ENCODE measurements around the gene VPS13A.

VPS13A gene

DNA sequence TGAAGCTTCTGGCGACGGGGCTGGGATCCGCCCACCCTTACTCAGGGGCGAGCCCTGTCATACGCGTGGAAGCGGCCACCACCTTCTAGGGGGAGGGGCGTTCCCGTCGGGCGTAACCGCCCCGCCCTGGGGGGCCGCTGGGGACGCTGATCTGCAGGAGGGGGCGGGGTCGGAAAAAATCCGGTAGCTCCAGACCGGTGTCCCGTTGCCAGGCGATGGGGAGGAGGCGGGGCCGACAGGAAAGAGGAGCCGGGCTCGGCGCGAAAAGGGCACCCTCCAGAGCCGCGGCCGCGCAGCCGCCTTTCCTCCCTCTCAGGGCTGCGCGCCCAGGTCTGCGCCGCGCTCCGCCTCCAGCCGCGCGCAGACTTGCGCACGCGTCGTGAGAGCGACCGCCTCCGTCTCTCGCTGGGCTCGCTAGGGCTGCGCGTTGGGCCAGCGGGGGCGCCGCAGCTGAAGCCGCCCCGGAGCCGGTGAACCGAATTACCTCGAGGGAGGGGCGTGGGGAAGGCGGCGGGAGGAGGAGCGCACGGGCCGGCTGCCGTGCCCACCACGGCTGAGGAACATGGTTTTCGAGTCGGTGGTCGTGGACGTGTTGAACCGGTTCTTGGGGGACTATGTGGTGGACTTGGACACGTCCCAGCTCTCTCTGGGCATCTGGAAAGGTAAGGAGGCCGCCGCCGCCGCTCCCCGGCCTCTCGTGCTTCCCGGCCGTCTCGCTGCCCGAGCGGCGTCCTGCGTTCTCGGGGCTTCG lies at the start of gene VPS13A:
TSS of gene VPS13A (plus strand) at position 392 of the 751 bp plus-strand sequence. CDS start at position 563, 171 bp downstream.
- DNase-seq (ENCODE audit: low spot score) (peak; percentile 91), FAIRE-seq (peak; percentile 51)

DNA sequence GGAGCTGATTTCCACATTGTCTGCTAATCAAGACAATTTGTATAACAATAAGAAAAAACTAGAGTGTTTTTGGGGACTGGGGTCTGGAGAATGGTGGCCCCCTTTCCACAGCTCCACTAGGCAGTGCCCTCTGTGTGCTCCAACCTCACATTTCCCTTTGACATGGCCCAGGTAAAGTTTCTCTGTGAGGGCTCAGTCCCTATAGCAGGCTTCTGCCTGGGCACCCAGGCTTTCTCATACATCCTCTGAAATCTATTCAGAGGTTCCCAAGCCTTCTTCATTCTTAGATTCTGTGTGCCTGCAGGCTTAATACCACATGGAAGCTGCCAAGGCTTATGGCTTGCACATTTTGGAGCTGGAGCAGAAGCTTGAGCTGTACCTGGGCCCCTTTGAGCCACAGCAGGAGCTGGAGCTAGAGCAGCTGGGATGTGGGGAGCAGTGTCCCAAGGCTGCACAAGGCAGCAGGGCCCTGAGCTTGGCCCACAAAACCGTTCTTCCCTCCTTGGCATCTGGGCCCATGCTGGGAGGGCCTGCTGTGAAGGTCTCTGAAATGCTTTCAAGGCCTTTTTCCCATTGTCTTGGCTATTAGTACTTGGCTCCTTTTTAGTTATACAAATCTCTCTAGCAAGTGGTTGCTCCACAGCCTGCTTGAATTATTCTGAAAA lies 49.1 kb upstream of the VPS13A start:
- DNase-seq (ENCODE audit: low spot score) (no peak), FAIRE-seq (no peak)

DNA sequence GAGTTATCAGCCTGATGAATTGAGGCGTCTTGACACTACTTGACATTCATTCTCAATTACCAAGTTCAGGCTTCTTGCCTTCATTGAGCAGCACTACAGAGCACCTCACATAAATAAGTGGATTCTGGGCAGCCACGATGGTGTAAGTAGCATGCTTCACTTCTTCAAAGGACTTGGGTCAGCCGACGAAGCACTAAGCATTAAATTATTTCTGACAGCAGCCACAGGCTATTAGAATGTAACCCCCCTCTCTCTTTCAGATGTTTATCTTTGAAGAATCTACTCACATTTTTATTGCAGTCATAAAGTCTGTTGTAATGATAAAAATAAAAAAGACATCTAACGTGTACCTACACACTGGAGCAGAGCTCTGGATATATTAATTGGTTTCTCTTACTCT lies 45.9 kb upstream of the VPS13A start:
- FAIRE-seq (no peak), DNase-seq (ENCODE audit: low spot score) (no peak)

DNA sequence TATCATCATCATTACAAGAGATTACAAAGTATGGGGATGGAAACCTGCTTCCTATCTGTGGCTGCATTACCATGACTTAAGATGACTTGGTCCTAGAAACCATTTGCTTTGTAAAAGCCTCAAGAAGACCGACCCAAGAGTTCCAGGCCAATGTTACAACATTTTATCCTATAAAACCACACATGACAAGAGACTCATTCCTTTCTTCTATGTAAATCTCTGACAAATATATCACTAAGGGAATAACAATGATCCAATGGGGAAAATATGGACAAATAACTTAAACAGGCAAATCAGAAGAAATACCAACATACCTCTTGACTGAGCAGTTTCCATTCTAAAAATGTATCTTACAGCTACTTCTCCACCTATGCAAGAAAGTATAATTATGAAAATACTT lies 44.3 kb upstream of the VPS13A start:
- FAIRE-seq, result no peak
- DNase-seq (ENCODE audit: low spot score), result no peak

DNA sequence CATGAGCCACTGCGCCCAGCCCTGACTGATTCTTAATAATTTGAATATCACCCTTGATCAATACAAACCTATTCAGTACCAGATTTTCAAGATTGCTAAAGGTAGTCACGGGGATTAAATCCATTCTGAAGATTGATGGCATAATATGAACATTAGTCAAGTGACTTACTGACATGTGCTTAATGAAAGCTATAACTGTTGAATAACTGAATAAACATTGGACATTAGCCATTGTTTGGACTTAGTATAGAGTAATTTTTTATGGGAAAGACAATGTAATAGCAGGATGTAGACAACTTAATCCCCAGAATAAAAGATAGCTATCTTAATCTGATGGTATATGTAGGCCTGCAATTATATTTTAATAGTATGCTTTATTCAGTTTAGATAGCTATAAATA lies 35.0 kb upstream of the VPS13A start:
- DNase-seq (ENCODE audit: low spot score), result no peak
- FAIRE-seq, result no peak

DNA sequence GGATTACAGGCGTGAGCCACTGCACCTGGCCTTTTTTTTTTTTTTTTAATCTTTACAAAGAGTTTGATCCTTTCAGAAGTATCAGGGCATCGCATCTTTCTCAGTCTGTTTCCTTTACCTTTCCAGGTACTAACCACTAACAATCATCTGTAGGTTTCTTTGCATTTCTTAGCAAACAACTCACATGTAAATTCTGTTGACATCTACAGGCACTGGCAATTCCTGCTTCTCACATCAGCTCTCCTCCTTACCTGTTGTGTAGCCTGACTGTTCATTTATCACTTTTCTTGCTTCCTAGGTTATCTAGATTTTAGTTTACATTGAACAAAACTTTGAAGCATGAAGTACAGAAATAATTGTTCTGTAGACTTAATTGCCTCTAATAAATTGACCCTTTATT lies 27.5 kb upstream of the VPS13A start:
- FAIRE-seq, result no peak
- DNase-seq (ENCODE audit: low spot score), result no peak

DNA sequence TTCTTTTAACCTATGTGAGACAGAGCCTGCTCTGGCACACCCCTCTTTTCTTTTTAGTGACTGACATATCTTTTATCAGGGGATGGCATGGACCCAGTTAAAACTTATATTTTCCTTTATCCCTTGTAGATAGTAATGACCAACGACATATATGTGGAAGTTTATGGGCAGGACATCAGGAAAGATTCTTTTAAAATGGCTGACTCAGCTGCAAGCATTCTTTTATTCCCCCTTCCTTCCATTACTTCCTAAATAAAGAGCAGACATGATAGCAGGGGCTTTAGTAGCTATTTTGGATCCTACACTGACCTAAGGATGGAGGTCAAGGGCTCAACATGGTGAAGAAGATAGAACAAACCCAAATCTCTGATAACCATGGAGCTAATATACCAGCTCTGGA lies 25.0 kb upstream of the VPS13A start:
- DNase-seq (ENCODE audit: low spot score) (no peak), FAIRE-seq (no peak)

DNA sequence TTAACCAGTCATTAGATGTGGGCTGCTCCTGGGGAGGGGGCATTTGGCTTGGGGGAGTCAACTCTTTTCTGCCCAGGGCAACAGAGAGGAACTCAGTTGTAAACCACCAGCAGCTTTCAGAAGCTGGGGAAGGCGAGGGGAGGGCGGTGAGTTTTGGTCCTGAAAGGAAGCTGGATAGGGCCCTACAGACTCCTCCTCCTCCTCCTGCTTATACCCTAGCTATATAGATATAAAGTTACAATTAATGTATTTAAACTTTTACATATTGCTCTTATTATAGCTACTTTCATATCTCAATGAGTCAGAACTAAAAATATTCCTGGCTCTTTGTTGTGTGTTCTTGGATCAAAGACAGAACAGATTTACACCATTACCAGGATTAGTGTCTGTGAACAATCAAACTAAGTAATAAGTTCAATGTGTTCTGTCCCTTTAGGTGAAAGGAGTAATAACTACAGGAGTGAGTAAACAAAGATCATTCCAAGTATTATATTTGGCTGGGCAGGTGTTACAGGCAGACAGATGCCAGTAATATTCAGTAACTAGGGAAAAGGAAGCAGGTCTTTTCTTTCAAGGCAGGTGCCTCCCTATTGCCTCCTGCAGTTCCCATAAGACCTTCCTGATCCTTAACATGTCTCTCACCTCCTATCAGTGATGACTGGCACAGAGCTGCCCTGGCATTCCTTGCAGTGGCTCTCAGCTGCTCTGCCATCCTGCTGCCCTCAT lies 20.5 kb upstream of the VPS13A start:
- DNase-seq (ENCODE audit: low spot score), result no peak
- FAIRE-seq, result no peak

DNA sequence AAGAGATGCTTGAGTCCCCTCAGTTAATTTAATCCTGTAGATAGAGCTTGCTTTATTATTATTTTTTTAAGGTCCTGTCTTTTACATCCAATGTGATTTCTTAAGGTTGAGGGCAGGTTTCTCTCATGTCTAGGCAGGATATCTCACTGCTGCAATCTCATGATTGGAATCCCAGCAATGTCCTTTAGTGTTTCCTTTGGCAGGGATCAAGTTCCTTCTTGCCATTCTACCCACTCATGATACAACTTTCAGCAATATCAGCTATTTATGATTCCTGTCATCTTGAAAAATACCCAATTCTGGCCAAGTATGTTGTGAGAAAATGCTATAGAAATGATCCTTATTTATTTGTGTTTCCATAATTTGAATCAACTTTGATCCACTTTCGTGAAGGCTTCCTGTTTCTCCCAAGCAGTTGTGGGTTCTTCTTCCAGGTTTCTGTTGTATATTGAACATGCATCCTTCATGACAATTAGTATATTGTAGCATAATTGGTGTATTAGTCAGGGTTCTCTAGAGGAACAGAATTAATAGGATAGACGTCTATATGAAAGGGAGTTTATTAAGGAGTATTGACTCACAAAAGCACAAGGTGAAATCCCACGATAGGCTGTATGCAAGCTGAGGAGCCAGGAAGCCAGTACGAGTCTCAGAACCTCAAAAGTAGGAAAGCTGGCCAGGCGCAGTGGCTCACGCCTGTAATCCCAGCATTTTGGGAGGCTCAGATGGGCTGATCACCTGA lies 18.4 kb upstream of the VPS13A start:
- FAIRE-seq (no peak), DNase-seq (ENCODE audit: low spot score) (no peak)

DNA sequence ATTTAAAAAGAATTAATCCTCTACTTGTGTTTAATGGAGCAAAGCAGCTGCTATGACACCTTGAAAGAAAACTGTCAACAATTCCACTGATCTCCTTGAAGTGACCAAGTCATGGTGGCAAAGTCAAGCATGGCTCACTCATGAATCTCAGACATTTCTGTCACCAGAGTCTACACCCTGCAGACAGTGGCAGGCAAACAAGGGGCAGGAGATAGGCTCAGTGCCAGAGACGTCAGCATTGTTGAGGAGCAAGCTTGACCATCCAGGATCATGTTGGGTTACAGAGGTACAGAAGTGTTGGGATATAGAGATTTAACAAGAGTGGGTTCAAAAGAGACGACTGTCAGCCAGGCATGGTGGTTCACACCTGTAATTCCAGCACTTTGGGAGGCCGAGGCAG lies 16.1 kb upstream of the VPS13A start:
- no peak for DNase-seq (ENCODE audit: low spot score)
- no peak for FAIRE-seq

DNA sequence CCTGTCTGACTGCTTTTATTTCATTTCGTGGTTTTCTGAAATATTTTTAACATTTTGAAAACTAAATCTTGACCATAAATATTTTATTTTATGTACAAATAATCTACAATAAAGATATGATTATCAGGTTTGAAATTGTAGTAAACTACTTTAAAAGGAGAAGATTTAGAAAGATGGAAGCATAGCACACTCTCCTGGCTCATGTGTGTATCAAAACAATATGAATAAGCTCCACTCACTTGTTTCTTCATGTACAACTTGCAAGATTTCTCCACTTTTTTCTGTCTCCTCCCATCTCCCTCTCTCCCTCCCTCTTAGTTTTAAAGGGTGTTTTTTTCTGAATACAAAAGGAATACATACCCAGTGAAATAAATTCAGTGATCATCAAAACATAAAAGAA lies 15.4 kb upstream of the VPS13A start:
- DNase-seq (ENCODE audit: low spot score) (no peak), FAIRE-seq (no peak)

DNA sequence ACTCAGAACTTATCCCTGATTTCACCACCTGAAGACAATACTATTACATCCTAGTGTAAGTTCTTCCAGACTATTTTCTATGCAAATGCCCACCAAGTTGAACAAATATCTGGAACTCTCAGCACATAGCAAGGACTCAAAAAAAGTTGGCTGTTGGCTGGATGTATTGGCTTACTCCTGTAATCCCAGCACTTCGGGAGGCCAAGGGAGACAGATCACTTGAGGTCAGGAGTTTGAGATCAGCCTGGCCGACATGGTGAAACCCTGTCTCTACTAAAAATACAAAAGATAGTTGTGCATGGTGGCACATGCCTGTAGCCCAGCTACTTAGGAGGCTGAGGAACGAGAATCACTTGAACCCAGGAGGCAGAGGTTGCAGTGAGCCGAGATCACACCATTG lies 15.0 kb upstream of the VPS13A start:
- DNase-seq (ENCODE audit: low spot score), result no peak
- FAIRE-seq, result no peak

DNA sequence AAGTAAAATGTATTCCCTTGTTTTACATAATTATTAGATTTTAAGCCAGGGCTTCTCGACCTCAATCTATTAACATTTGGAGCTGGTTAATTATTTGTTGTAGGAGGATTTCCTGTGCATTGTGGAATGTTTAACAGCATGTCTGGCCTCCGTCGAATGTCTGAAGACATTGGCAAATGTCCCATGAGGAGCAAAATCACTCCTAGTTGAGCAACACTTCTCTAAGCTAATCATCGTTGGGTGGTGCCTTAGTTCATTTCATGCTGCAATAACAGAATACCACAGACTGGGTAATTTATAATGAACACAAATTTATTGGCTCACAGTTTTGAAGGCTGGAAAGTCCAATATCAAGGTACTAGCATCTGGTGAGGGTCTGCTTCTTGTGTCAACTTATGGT lies 13.4 kb upstream of the VPS13A start:
- DNase-seq (ENCODE audit: low spot score) (no peak), FAIRE-seq (no peak)

DNA sequence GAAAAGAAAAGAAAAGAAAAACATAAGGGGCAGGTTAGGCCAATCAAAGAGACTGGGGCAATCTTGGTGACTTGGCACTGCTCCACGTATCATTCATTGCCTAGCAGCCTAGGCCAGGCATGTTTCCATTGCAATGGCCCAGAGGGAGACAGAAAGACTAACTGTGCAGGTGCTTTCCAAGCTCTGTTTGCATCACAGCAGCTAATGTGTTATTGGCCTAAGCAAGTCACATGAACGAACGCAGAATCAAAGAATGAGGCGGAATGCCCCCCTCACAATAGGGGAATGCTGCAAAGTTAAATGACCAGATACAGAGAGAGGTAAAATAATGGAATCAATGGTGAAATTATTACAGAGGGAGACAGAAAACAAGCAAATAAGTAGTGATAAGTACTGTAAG lies 11.1 kb upstream of the VPS13A start:
- no peak for DNase-seq (ENCODE audit: low spot score)
- no peak for FAIRE-seq

DNA sequence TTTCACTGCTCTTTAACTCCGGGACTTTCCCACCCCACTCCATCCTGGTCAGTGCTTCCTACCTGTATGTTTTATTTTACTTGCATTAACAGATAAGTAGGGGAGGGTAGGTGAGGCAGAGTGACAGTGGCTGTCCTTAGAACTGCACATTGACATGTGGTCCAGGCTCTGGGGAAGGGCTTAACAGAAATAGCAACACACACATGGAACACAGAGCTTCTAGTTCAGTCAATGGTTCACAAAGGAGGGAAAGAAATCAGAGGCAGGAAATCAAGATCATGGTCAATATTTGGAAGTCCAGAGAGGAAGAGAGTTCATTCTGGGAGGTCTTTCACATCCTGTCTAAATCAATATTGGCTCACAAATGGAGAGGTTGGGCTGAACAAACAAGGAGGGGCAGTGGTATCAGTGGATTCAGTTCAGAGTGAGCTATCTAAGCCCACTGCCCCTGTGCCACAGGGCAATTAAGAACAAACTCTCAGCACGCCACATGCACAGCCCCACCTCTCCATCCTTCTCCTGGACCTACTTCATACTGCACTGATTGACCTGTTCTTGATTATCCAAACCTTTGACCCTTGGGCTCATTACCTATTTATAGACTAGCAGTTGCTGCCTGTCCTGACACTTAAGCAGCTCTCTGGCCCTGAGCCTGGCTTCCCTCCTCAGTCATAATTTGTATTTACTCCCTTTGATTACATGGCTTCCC lies 6.2 kb upstream of the VPS13A start:
- FAIRE-seq (no peak), DNase-seq (ENCODE audit: low spot score) (no peak)

DNA sequence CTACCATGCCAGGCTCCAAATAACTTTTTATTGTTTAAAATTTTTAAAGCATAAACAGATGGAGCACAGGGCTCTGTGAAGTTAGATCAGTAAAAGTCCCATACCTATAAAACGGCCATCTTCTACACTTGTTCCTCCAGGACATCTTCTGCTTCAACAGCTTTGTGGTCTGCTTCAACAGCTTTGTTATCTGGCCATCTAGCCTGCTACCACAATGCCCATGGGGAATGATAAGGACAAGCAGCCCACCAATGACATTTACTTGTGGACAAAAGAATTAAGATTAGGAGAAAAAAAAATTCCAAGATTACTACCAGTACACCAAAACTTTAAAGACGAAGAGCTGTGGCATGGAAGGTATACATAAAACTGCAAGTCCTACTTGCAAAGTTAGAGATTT lies 2.2 kb upstream of the VPS13A start:
- DNase-seq (ENCODE audit: low spot score), result no peak
- FAIRE-seq, result no peak

DNA sequence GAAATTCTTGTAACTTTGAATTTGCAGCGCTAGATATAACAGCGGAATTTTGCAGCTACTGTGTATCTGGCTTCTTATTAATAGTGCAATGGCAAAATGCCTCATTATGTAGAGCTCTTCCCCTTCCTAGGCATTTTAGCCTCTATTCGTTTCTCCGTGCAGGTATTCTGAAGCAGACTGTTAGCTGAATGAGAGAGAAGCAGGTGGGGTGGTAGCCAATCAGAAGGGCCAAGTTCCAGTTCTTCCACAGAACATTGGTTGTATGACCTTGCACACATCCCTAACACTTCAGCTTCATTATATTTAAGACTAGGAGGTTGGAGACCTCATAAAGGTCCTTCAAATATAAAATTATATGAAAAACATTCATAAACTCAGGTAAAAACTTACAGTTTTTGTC lies 1.2 kb upstream of the VPS13A start:
- DNase-seq (ENCODE audit: low spot score) (no peak), FAIRE-seq (no peak)

DNA sequence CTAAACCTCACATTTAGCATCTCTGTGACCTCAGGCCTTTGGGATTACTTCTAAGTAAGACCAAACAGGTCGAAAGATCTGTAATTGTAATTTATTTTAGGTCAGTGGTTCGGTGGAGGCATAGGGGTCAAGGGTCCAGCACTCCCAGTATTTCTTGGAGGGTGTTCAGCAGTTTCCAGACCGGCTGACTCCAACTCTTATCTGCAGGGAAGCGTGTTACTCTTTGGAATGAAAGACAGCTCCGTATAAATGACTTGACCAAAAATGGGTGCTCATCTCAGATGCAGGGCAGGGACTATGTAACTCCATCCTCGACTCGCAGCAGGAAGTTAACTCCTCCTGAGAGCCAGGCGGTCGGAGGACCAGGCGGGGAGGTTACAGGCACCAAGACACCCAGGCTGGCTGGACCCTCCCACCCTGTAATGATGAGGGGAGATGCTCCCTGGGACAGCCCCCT lies 620 bp upstream of the VPS13A start:
- FAIRE-seq (no peak), DNase-seq (ENCODE audit: low spot score) (no peak)

DNA sequence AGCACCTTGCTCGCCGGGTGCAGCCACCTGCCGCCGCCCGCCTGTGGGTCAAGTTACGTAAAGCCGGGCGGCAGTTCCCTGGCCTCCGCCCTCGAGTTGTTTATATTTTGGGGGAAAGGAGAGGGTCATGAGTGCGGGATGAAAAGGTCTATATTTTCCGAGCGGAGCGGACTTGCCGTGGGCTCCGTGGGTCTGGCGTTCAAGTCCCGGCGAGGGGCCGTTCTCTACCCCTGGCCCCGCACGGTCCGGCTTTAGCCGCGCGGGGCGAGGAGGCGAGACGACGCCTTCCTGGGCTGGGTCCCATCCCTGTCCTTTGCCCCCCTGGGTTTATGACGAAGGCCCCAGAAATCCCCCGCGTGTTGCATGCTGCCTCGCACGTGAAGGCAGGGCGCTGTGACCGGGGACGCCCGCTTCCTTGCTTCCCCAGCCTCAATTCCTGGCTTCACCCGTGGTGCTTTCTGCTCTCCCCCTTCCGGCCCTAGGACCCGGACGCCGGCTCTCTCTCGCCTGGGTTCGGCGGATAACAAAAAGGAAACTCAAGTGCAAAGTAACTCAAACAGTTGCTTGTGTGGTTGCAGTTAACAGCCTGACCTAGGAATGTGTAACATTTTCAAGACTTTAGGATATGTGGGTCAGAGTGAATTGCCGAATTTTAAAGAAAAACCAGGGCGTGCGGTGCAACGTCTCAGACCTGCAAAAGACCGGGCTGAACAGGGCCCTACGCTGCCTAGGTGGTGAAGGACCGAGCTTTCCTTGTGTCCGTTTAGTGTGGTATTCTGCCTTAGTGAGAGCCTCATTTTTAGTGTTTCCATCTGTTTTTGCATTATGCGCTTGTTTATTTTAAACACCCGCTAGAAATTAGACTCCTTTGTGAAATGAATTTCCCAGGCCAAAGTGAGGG lies 810 bp downstream of the VPS13A start:
- FAIRE-seq, result no peak

DNA sequence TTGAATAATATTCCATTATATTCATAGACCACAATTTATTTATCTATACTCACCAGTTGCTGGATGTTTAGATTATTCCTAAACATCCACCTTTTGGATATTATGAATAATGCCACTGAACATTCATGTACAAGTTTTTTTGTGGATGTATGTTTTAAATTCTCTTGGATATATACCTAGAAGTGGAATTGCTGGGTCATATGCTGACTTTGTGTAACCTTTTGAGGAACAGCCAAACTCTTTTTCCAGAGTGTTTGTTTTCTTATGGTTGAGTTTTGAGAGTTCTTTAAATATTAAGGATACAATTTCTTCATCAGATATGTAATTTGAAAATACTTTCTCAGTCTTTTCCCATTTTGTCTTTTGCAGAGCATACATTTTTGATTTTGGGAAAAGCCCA lies 2.7 kb downstream of the VPS13A start:
- no peak for DNase-seq (ENCODE audit: low spot score)
- FAIRE-seq, result peak; percentile 4

More for the DNA sequence above, 810 bp downstream of the VPS13A start:
- DNase-seq (ENCODE audit: low spot score), result peak; percentile 32

Data from RCC 7860 (cell line).